Ramos (cell line): ENCODE data around the gene AMIGO1.

Source experiments
- in situ Hi-C: fragments of 300-500 bp; cut with MboI; formaldehyde crosslinking; loops from one replicate; pipeline ENCODE4 v1.14.3; 2022; ENCODE audit warnings: low sequenced_read_pairs; ENCODE audit not compliant: unreplicated experiment

The AMIGO1 gene

GRCh38 chr1:109509176-109510134, at the start of gene AMIGO1:
Gene AMIGO1 (minus strand): TSS chr1:109509727. CDS start chr1:109508912, 815 bp downstream.
- in situ Hi-C loops, result no loop called here

GRCh38 chr1:109557520-109557919, 48.0 kb upstream of the AMIGO1 start:
- in situ Hi-C loops, result no loop called here

- in situ Hi-C loops, result no loop called here
Measured at GRCh38 chr1:109556563-109556962, 47.0 kb upstream of the AMIGO1 start.

GRCh38 chr1:109548321-109549267, 39.1 kb upstream of the AMIGO1 start, which contains the start of gene GNAI3:
Gene GNAI3 (plus strand): TSS chr1:109548615. CDS start chr1:109548721, 106 bp downstream.
- in situ Hi-C loops, result loop anchor here (5.0 kb wide), 2 partner anchors 79 to 439 kb away; no protein-coding TSS in a partner anchor

- in situ Hi-C loops, result loop anchor here (5.0 kb wide), 2 partner anchors 80 to 440 kb away; no protein-coding TSS in a partner anchor
Measured at GRCh38 chr1:109547463-109548320, 38.2 kb upstream of the AMIGO1 start.

GRCh38 chr1:109546311-109547109, 37.0 kb upstream of the AMIGO1 start:
- in situ Hi-C loops, result loop anchor here (5.0 kb wide), 2 partner anchors 81 to 441 kb away; no protein-coding TSS in a partner anchor

- in situ Hi-C loops, result no loop called here
Measured at GRCh38 chr1:109543988-109544735, 34.6 kb upstream of the AMIGO1 start.

- in situ Hi-C loops, result no loop called here
Measured at GRCh38 chr1:109543283-109543987, 33.9 kb upstream of the AMIGO1 start.

GRCh38 chr1:109542657-109543056, 33.1 kb upstream of the AMIGO1 start:
- in situ Hi-C loops, result no loop called here

- in situ Hi-C loops, result no loop called here
Measured at GRCh38 chr1:109541102-109541501, 31.6 kb upstream of the AMIGO1 start.

GRCh38 chr1:109539676-109540075, 30.1 kb upstream of the AMIGO1 start, which contains the start of gene GPR61:
Gene GPR61 (plus strand): TSS chr1:109539872. CDS start chr1:109543023, 3,151 bp downstream.
- in situ Hi-C loops, result loop anchor here (5.0 kb wide), 1 partner anchor 233 kb away; no protein-coding TSS in a partner anchor

- in situ Hi-C loops, result loop anchor here (5.0 kb wide), 1 partner anchor 233 kb away; no protein-coding TSS in a partner anchor
Measured at GRCh38 chr1:109538827-109539555, 29.5 kb upstream of the AMIGO1 start.

GRCh38 chr1:109537450-109538178, 28.1 kb upstream of the AMIGO1 start:
- in situ Hi-C loops, result loop anchor here (5.0 kb wide), 1 partner anchor 235 kb away; no protein-coding TSS in a partner anchor

GRCh38 chr1:109535971-109536491, 26.5 kb upstream of the AMIGO1 start:
- in situ Hi-C loops, result loop anchor here (5.0 kb wide), 1 partner anchor 236 kb away; no protein-coding TSS in a partner anchor

GRCh38 chr1:109535481-109535880, 26.0 kb upstream of the AMIGO1 start:
- in situ Hi-C loops, result loop anchor here (5.0 kb wide), 1 partner anchor 237 kb away; no protein-coding TSS in a partner anchor
